ENCODE results near the gene ANKRD39.
A peak's percentile ranks its signal among the peaks of the same experiment; 100 is the strongest.

ANKRD39 gene

DNA sequence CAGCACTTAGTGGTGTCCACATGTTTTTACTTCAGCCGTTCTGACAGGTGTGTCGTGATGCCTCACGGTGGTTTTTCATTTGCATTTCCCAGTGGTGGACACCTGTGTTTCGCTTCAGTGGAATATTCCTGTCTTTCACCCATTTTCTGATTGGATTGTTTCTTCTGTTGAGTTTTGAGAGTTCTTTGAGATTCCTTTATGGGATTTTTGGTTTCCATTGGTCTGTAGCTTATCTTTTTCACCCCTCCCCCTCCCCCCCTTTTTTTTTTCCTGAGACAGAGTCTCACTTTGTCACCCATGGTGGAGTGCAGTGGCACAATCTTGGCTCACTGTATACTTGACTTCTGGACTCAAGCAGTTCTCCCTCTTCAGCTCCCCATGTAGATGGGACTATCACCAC is 22.0 kb downstream of the ANKRD39 start:
- TF ChIP-seq RAD21 (IDR thresholded peaks at IDR 0.05; ENCODE audit: low read depth) (no peak), ZBTB7A (IDR thresholded peaks at IDR 0.05; ENCODE audit: low read depth) (no peak), EGR1 (IDR thresholded peaks at IDR 0.05) (no peak), TAF1 (IDR thresholded peaks at IDR 0.05; ENCODE audit: low read depth) (no peak), YY1 (IDR thresholded peaks at IDR 0.05; ENCODE audit: low read depth) (no peak), TCF12 (IDR thresholded peaks at IDR 0.05; ENCODE audit: low read depth) (no peak), TEAD4 (IDR thresholded peaks at IDR 0.05) (no peak), CEBPB (IDR thresholded peaks at IDR 0.05) (no peak), MAX (IDR thresholded peaks at IDR 0.05) (no peak), EP300 (IDR thresholded peaks at IDR 0.05; ENCODE audit: borderline replicate concordance) (no peak), NFIC (IDR thresholded peaks at IDR 0.05) (no peak), CREB1 (IDR thresholded peaks at IDR 0.05; ENCODE audit: low read depth) (no peak), FOXM1 (IDR thresholded peaks at IDR 0.05; ENCODE audit: borderline replicate concordance, low read depth) (no peak)
- TF ChIP-seq, protein P1, sequence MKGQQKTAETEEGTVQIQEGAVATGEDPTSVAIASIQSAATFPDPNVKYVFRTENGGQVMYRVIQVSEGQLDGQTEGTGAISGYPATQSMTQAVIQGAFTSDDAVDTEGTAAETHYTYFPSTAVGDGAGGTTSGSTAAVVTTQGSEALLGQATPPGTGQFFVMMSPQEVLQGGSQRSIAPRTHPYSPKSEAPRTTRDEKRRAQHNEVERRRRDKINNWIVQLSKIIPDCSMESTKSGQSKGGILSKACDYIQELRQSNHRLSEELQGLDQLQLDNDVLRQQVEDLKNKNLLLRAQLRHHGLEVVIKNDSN (IDR thresholded peaks at IDR 0.05), result no peak
- TF ChIP-seq, protein P2, sequence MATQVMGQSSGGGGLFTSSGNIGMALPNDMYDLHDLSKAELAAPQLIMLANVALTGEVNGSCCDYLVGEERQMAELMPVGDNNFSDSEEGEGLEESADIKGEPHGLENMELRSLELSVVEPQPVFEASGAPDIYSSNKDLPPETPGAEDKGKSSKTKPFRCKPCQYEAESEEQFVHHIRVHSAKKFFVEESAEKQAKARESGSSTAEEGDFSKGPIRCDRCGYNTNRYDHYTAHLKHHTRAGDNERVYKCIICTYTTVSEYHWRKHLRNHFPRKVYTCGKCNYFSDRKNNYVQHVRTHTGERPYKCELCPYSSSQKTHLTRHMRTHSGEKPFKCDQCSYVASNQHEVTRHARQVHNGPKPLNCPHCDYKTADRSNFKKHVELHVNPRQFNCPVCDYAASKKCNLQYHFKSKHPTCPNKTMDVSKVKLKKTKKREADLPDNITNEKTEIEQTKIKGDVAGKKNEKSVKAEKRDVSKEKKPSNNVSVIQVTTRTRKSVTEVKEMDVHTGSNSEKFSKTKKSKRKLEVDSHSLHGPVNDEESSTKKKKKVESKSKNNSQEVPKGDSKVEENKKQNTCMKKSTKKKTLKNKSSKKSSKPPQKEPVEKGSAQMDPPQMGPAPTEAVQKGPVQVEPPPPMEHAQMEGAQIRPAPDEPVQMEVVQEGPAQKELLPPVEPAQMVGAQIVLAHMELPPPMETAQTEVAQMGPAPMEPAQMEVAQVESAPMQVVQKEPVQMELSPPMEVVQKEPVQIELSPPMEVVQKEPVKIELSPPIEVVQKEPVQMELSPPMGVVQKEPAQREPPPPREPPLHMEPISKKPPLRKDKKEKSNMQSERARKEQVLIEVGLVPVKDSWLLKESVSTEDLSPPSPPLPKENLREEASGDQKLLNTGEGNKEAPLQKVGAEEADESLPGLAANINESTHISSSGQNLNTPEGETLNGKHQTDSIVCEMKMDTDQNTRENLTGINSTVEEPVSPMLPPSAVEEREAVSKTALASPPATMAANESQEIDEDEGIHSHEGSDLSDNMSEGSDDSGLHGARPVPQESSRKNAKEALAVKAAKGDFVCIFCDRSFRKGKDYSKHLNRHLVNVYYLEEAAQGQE (IDR thresholded peaks at IDR 0.05; ENCODE audit: low read depth), result no peak

DNA sequence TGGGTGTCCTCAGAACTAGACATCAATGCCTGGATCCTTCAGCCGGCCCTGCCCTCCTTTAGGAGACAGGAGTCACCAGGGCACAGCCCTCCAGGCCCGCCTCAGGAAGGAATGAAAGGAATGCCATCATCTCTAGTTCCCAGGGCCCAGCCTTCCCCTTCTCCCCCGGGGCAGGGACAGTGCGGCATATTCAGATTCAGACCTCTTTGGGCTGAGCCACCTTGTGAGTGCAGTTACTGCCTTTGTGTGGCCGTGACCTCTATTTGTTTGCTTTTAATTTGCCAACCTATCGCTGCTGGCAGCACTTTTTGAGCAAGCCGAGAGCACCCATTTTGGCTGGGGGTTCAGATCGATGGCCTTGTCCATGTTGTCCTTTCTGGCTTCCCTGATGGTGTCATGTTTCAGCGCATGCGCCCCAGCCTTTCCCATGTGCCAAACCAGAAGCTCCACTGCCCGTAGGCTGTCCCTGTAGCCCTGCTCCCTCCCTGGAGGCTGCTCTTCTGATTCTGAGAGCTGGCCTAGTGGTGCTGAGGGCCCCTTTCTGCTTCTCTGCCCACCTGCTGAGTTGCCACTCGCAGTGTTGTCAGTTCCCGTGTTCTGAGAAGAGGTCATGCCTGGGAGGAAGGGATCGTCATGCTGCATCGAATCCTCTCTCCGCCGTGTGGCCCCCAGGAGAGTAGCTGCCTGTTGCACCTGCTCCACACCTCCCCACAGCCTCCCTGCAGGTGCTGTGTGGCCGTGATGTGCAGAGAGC is 24.9 kb downstream of the ANKRD39 start:
- TF ChIP-seq YY1 (IDR thresholded peaks at IDR 0.05; ENCODE audit: low read depth), result peak; percentile 43; the same call in 1 of the 2 replicates
- TF ChIP-seq TCF12 (IDR thresholded peaks at IDR 0.05; ENCODE audit: low read depth), result 0 out of 2 replicates have a peak, but pooled peaks have one; percentile 34
- TF ChIP-seq MAX (IDR thresholded peaks at IDR 0.05), result peak; percentile 48; the same call in 1 of the 2 replicates
- peak; percentile 13; the same call in 1 of the 2 replicates for TF ChIP-seq RAD21 (IDR thresholded peaks at IDR 0.05; ENCODE audit: low read depth)
- no peak for TF ChIP-seq ZBTB7A (IDR thresholded peaks at IDR 0.05; ENCODE audit: low read depth)
- TF ChIP-seq TEAD4 (IDR thresholded peaks at IDR 0.05), result peak; percentile 88
- TF ChIP-seq, protein P2 (IDR thresholded peaks at IDR 0.05; ENCODE audit: low read depth), result no peak

- TF ChIP-seq, protein P1 (IDR thresholded peaks at IDR 0.05), result 0 out of 2 replicates have a peak, but pooled peaks have one; percentile 4
- TF ChIP-seq EGR1 (IDR thresholded peaks at IDR 0.05) (no peak), MAX (IDR thresholded peaks at IDR 0.05) (peak; percentile 7; the same call in 1 of the 2 replicates)
Observed at GRCh38 chr2:96832408-96832753, 25.4 kb downstream of the ANKRD39 start.

- TF ChIP-seq, protein P2 (IDR thresholded peaks at IDR 0.05; ENCODE audit: low read depth), result peak; percentile 91
- no peak for TF ChIP-seq EP300 (IDR thresholded peaks at IDR 0.05; ENCODE audit: borderline replicate concordance)
- no peak for TF ChIP-seq ZBTB7A (IDR thresholded peaks at IDR 0.05; ENCODE audit: low read depth)
Observed at GRCh38 chr2:96831679-96832078, 26.1 kb downstream of the ANKRD39 start.
